GM12878 (cell line): ENCODE data around the gene DNAJC11. TPM values are rescaled to one million over a fixed set of nuclear protein-coding genes. Genes with fewer than 3 reads are reported as not detected.

Experiments
- ATAC-seq: fragments of 200-7000 bp; cut with Tn5 transposase; 3 replicates; pipeline ENCODE4 v1.9.1; 2020; ENCODE audit warnings: mild to moderate bottlenecking, moderate library complexity
- BruUV-seq: library from RNA; stranded (reverse); fragments of 400-500 nt; replicated peaks from 2 replicates; lab custom pipeline; 2021; lab: Mats Ljungman, UMichigan
- CTCF ChIA-PET: fragments of 300-600 bp; sonication (Branson Sonifier 250); formaldehyde crosslinking; extraction: SDS; loops from one replicate; lab custom pipeline; 2021; ENCODE audit warnings: inconsistent platforms; lab: Yijun Ruan, JAX
- POLR2A ChIA-PET: fragments of 350-600 bp; formaldehyde crosslinking; extraction: SDS; loops from one replicate; lab custom pipeline; 2021; ENCODE audit warnings: inconsistent platforms; lab: Charles Lee
- RAD21 ChIA-PET: fragments of 300-600 bp; sonication (Branson Sonifier 250); formaldehyde crosslinking; loops from one replicate; lab custom pipeline; 2023; ENCODE audit warnings: antibody characterized with exemption; ENCODE audit not compliant: unreplicated experiment; lab: Charles Lee
- SMC1A ChIA-PET: fragments of 300-600 bp; sonication (Branson Sonifier 250); formaldehyde crosslinking; loops from one replicate; lab custom pipeline; 2023; ENCODE audit not compliant: unreplicated experiment, uncharacterized antibody; lab: Charles Lee
- DNase-seq: peaks from one replicate; pipeline ENCODE4 v3.0.0-alpha.2; 2011; ENCODE audit warnings: low read depth, low spot score
- FAIRE-seq: peaks from 3 replicates; lab custom pipeline; 2011; peaks lifted over from hg19 to GRCh38; lab: Jason Lieb, UNC
- H2AFZ ChIP-seq: 2 replicates; pipeline ENCODE4 v1.6.0; 2011; ENCODE audit warnings: low read depth, low read length, control low read depth; ENCODE audit not compliant: control insufficient read depth
- H3K27ac ChIP-seq: 2 replicates; pipeline ENCODE4 v1.5.1; 2011; ENCODE audit warnings: control low read depth; ENCODE audit not compliant: control insufficient read depth, insufficient read depth
- H3K27me3 ChIP-seq, 2 experiments: replicated peaks in 1 of 2; 2 replicates each; pipeline versions ENCODE4 v1.6.0 to v1.6.1; 2011; ENCODE audit warnings: low read length in 1 of 2; ENCODE audit not compliant: control insufficient read depth in 2 of 2, insufficient read depth in 2 of 2
- H3K36me3 ChIP-seq, 2 experiments: 2 replicates each; pipeline ENCODE4 v1.5.1; 2011; ENCODE audit warnings: low read length in 1 of 2; ENCODE audit not compliant: control insufficient read depth in 2 of 2, insufficient read depth in 2 of 2
- H3K4me1 ChIP-seq: 2 replicates; pipeline ENCODE4 v1.6.1; 2011; ENCODE audit warnings: mild to moderate bottlenecking, low read length, moderate library complexity, mixed read lengths; ENCODE audit not compliant: control insufficient read depth, insufficient read depth
- H3K4me2 ChIP-seq: 2 replicates; pipeline ENCODE4 v1.6.0; 2011; ENCODE audit warnings: control low read depth; ENCODE audit not compliant: control insufficient read depth, insufficient read depth
- H3K4me3 ChIP-seq: fragments of 200-600 bp; sonication (generic); 2 replicates; pipeline ENCODE4 v1.5.1; 2016
- H3K79me2 ChIP-seq: 2 replicates; pipeline ENCODE4 v1.6.0; 2011; ENCODE audit warnings: low read length; ENCODE audit not compliant: control insufficient read depth, insufficient read depth
- H3K9ac ChIP-seq: 2 replicates; pipeline ENCODE4 v1.8.0; 2011; ENCODE audit warnings: low read length, control low read depth, mixed read lengths; ENCODE audit not compliant: control insufficient read depth, insufficient read depth
- H3K9me3 ChIP-seq: replicated peaks from 3 replicates; pipeline ENCODE4 v1.5.1; 2011; ENCODE audit warnings: mild to moderate bottlenecking, low read length; ENCODE audit not compliant: control insufficient read depth, insufficient read depth
- H4K20me1 ChIP-seq: 2 replicates; pipeline ENCODE4 v1.6.0; 2011; ENCODE audit not compliant: control insufficient read depth, insufficient read depth
- CUX1 ChIP-seq: IDR thresholded peaks from 2 replicates; pipeline ENCODE4 v1.6.1; 2012; ENCODE audit warnings: improper control_type of control experiment, low read depth, low read length; ENCODE audit not compliant: insufficient replicate concordance
- EZH2 ChIP-seq: IDR thresholded peaks from 2 replicates; pipeline ENCODE4 v1.6.1; 2012; ENCODE audit warnings: low read depth, mild to moderate bottlenecking, control low read depth, inconsistent platforms, low read length, borderline replicate concordance; ENCODE audit not compliant: control insufficient read depth
- HCFC1 ChIP-seq: fragments of 150-350 bp; IDR thresholded peaks from 2 replicates; pipeline ENCODE4 v1.6.1; 2014; ENCODE audit warnings: low read length
- HDAC2 ChIP-seq: fragments of 200-600 bp; sonication (generic); IDR thresholded peaks from 2 replicates; pipeline ENCODE4 v1.6.1; 2017
- JUNB ChIP-seq: IDR thresholded peaks from 2 replicates; pipeline ENCODE4 v1.6.1; 2016; ENCODE audit warnings: antibody characterized with exemption, mild to moderate bottlenecking
- MYC ChIP-seq: IDR thresholded peaks from 2 replicates; pipeline ENCODE4 v1.6.1; 2011; ENCODE audit warnings: mild to moderate bottlenecking, low read length, moderate library complexity, inconsistent platforms; ENCODE audit not compliant: insufficient read depth, insufficient replicate concordance, insufficient read length, severe bottlenecking
- NBN ChIP-seq: fragments of 450-650 bp; IDR thresholded peaks from 2 replicates; pipeline ENCODE4 v1.6.1; 2016
- SIN3A ChIP-seq: IDR thresholded peaks from 2 replicates; pipeline ENCODE4 v1.6.1; 2012; ENCODE audit warnings: low read depth, low read length, improper control_type of control experiment
- TCF7 ChIP-seq: IDR thresholded peaks from 2 replicates; pipeline ENCODE4 v1.6.1; 2014; ENCODE audit warnings: antibody characterized with exemption, borderline replicate concordance
- ZSCAN29 ChIP-seq: fragments of 450-650 bp; IDR thresholded peaks from 2 replicates; pipeline ENCODE4 v1.6.1; 2017; ENCODE audit warnings: mild to moderate bottlenecking, moderate library complexity
- WGBS: methylation state at CpG from one replicate; pipeline ENCODE4 v1.1.6; 2016; ENCODE audit warnings: low lambda C conversion rate; ENCODE audit not compliant: insufficient replicate concordance, insufficient coverage; ENCODE audit errors: missing lambda C conversion rate; 5-methylcytosine and 5-hydroxymethylcytosine counted together
- in situ Hi-C: fragments of 300-500 bp; cut with MboI; formaldehyde crosslinking; loops from 9 replicates; pipeline ENCODE4 v1.14.3; 2018; ENCODE audit warnings: mixed read lengths
- intact Hi-C: fragments of 100-400 bp; cut with micrococcal nuclease; formaldehyde crosslinking; loops from one replicate; pipeline ENCODE4 v1.14.2; 2022; ENCODE audit not compliant: unreplicated experiment
- polyA plus RNA-seq, 11 experiments: library from polyadenylated mRNA; depleted of rRNA in 4 of 11; unstranded in 6 of 11; stranded (reverse) in 5 of 11; fragments of >200 nt; fragmentation: Nextera tagmentation in 4 of 11; fragmentation: Illumina TruSeq in 1 of 11; extraction: Ambion mirVana in 4 of 11; extraction: Trizol in 1 of 11; gene quantifications; 1 replicate in 1 of 11; 2 replicates in 10 of 11; pipeline versions ENCODE4 v1.2.1 to v1.2.3, GENCODE V29; 2011 to 2016; ENCODE audit warnings: inconsistent platforms in 2 of 11, missing spikeins in 2 of 11, low read depth in 1 of 11
- total RNA-seq, 4 experiments: library from RNA; depleted of rRNA in 3 of 4; stranded (reverse); fragments of >200 nt in 3 of 4; fragmentation: Illumina TruSeq in 1 of 4; extraction: Trizol in 1 of 4; gene quantifications; 2 replicates each; pipeline versions ENCODE4 v1.2.1 to v1.2.3, GENCODE V29; 2013 to 2021
- TF ChIP-seq, protein P1 (sequence below): fragments of 450-650 bp; IDR thresholded peaks from 2 replicates; pipeline ENCODE4 v1.6.1; 2017; ENCODE audit warnings: antibody characterized with exemption, mild to moderate bottlenecking, moderate library complexity
- TF ChIP-seq, protein P2 (sequence below): fragments of 450-650 bp; IDR thresholded peaks from 2 replicates; pipeline ENCODE4 v1.6.1; 2017; ENCODE audit warnings: borderline replicate concordance
- TF ChIP-seq, protein P3 (sequence below): fragments of 450-650 bp; IDR thresholded peaks from 2 replicates; pipeline ENCODE4 v1.6.1; 2017; ENCODE audit warnings: mild to moderate bottlenecking

Gene DNAJC11
- total and polyA plus RNA-seq, 10 of the 15 experiments (the other 5 are each of a cell fraction or from before 2014, with no cell fraction given): 5.0 to 58.8 (median 39.5) TPM

GRCh38 chr1:6593810-6594209 is 107.8 kb downstream of the DNAJC11 start:
- RAD21 ChIA-PET: no interaction called here
- FAIRE-seq (no peak), ATAC-seq (no peak), DNase-seq (no peak)
- intact Hi-C loops: no loop called here
- Histone ChIP-seq H3K27ac (no peak overlapping the region), H3K27me3 (no peaks in the 10 kb centered on the region), H3K9me3 (no peaks in the 10 kb centered on the region), H3K36me3 (peaks cover 13 to 31% of the 10 kb centered on the region in 2 experiments), H3K9ac (no peak overlapping the region), H3K4me3 (no peak overlapping the region), H3K79me2 (peaks cover under 1% of the 10 kb centered on the region), H3K4me1 (0 out of 2 replicates have a peak, but pooled peaks cover under 1% of the 10 kb centered on the region), H2AFZ (no peak overlapping the region), H3K4me2 (no peak overlapping the region), H4K20me1 (no peaks in the 10 kb centered on the region)
- BruUV-seq: no TSS peak
- CTCF ChIA-PET: no interaction called here
- POLR2A ChIA-PET: no interaction called here
- SMC1A ChIA-PET: no interaction called here
- in situ Hi-C loops: no loop called here
- WGBS: 96% methylated on average over 12 of the region's 15 CpGs
- no peak for TF ChIP-seq TCF7
- no peak for TF ChIP-seq HDAC2
- no peak for TF ChIP-seq MYC
- TF ChIP-seq ZSCAN29: no peak
- no peak for TF ChIP-seq EZH2
- TF ChIP-seq, protein P1, sequence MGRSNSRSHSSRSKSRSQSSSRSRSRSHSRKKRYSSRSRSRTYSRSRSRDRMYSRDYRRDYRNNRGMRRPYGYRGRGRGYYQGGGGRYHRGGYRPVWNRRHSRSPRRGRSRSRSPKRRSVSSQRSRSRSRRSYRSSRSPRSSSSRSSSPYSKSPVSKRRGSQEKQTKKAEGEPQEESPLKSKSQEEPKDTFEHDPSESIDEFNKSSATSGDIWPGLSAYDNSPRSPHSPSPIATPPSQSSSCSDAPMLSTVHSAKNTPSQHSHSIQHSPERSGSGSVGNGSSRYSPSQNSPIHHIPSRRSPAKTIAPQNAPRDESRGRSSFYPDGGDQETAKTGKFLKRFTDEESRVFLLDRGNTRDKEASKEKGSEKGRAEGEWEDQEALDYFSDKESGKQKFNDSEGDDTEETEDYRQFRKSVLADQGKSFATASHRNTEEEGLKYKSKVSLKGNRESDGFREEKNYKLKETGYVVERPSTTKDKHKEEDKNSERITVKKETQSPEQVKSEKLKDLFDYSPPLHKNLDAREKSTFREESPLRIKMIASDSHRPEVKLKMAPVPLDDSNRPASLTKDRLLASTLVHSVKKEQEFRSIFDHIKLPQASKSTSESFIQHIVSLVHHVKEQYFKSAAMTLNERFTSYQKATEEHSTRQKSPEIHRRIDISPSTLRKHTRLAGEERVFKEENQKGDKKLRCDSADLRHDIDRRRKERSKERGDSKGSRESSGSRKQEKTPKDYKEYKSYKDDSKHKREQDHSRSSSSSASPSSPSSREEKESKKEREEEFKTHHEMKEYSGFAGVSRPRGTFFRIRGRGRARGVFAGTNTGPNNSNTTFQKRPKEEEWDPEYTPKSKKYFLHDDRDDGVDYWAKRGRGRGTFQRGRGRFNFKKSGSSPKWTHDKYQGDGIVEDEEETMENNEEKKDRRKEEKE: no peak
- TF ChIP-seq, protein P2, sequence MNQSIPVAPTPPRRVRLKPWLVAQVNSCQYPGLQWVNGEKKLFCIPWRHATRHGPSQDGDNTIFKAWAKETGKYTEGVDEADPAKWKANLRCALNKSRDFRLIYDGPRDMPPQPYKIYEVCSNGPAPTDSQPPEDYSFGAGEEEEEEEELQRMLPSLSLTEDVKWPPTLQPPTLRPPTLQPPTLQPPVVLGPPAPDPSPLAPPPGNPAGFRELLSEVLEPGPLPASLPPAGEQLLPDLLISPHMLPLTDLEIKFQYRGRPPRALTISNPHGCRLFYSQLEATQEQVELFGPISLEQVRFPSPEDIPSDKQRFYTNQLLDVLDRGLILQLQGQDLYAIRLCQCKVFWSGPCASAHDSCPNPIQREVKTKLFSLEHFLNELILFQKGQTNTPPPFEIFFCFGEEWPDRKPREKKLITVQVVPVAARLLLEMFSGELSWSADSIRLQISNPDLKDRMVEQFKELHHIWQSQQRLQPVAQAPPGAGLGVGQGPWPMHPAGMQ: no peak
- TF ChIP-seq SIN3A: no peak
- TF ChIP-seq NBN: no peak
- TF ChIP-seq CUX1: no peak
- TF ChIP-seq, protein P3, sequence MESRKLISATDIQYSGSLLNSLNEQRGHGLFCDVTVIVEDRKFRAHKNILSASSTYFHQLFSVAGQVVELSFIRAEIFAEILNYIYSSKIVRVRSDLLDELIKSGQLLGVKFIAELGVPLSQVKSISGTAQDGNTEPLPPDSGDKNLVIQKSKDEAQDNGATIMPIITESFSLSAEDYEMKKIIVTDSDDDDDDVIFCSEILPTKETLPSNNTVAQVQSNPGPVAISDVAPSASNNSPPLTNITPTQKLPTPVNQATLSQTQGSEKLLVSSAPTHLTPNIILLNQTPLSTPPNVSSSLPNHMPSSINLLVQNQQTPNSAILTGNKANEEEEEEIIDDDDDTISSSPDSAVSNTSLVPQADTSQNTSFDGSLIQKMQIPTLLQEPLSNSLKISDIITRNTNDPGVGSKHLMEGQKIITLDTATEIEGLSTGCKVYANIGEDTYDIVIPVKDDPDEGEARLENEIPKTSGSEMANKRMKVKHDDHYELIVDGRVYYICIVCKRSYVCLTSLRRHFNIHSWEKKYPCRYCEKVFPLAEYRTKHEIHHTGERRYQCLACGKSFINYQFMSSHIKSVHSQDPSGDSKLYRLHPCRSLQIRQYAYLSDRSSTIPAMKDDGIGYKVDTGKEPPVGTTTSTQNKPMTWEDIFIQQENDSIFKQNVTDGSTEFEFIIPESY: no peak
- no peak for TF ChIP-seq JUNB
- TF ChIP-seq HCFC1: no peak
